GM18526 (cell line): ENCODE measurements around the gene DYNLT4.

Experiments
- POLR2A ChIP-seq: IDR thresholded peaks from 3 replicates; pipeline ENCODE4 v1.6.1; 2011; ENCODE audit not compliant: insufficient read length; ENCODE audit errors: extremely low read depth

DYNLT4 gene

DNA sequence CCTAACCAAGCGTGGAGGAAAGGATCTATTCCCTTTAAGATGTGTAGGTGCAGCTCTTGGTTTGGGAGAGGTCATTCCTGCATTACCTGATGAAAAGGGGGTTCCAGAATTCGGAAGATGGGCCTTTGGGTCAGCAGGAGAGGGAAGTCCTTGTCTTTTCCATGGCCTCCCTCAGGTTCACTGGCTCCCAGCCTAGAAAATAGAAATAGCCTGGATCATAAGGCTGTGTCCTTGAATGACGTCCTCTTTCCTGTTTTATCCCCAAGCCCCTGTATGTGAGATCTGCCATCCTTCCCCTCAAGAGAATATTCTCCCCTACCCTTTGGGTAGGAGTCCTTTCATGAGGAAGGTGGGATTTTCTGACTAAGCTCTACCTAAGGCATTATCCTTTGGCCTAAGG, 46.3 kb downstream of the DYNLT4 start:
- no peak for TF ChIP-seq POLR2A

DNA sequence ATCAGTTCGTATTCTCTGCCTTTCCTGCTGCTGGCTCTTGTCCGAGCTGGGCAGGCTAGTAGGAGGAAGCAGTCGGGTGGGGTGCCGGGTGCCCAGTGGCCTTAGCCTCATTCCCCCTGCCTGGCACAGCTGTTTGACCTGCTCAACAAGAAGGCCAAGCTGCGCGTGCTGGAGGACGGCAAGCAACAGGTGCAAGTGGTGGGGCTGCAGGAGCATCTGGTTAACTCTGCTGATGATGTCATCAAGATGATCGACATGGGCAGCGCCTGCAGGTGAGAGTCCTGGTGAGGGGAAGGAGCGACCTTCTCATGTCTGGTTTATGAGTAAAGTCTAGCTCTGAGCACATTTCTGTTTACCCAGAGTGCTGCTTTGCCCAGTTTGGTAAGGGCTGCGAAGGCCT, 48.1 kb downstream of the DYNLT4 start:
- no peak for TF ChIP-seq POLR2A

DNA sequence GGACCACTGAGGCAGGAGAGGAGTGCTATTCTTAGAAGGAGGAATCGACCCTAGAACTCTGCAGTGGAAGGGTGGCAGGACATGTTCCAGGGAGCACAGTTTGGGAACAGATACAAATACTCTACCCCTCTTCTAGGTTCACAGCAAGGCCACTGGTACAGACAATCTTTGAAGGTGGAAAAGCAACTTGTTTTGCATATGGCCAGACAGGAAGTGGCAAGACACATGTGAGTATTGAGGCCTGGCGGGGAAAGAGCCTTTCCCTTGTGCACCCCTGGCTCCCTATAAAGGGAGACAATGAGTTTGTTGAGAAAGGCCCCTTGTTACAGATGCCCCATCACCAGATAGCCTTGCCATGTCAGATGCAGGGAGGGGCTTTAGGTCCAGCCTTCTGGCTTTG, 49.7 kb downstream of the DYNLT4 start:
- TF ChIP-seq POLR2A: no peak
